CD14-positive monocyte (primary cell): ENCODE results near the gene CSGALNACT2. TPM values are rescaled to one million over a fixed set of nuclear protein-coding genes. Genes with fewer than 3 reads are reported as not detected.

ENCODE experiments used
- DNase-seq, 3 donors: peaks; one replicate each; pipeline ENCODE4 v3.0.0-alpha.2; 2011 to 2022
- H2AFZ ChIP-seq: 2 replicates; pipeline ENCODE4 v1.6.0; 2012; ENCODE audit warnings: mild to moderate bottlenecking, low read depth, low read length, inconsistent platforms; ENCODE audit not compliant: insufficient read depth, poor library complexity, severe bottlenecking
- H3K27ac ChIP-seq, 2 donors: 1 replicate in 1 of 2; 2 replicates in 1 of 2; pipeline ENCODE4 v1.5.1; 2012 to 2013; ENCODE audit warnings: low read length in 2 of 2, control low read depth in 1 of 2, inconsistent platforms in 1 of 2, low read depth in 1 of 2, mild to moderate bottlenecking in 1 of 2
- H3K27me3 ChIP-seq, 2 donors: one replicate each; pipeline versions ENCODE4 v1.6.0 to v1.6.1; 2011 to 2013; ENCODE audit warnings: low read length in 2 of 2; ENCODE audit not compliant: control insufficient read depth in 2 of 2, insufficient read depth in 2 of 2
- H3K36me3 ChIP-seq, 2 donors: replicated peaks in 1 of 2; 1 replicate in 1 of 2; 2 replicates in 1 of 2; pipeline versions ENCODE4 v1.5.1 to v1.6.1; 2012 to 2013; ENCODE audit warnings: low read length in 2 of 2, control low read depth in 1 of 2, inconsistent platforms in 1 of 2, mild to moderate bottlenecking in 1 of 2; ENCODE audit not compliant: insufficient read depth in 2 of 2, control insufficient read depth in 1 of 2
- H3K4me1 ChIP-seq, 2 donors: 1 replicate in 1 of 2; 2 replicates in 1 of 2; pipeline versions ENCODE4 v1.5.1 to v1.6.1; 2012 to 2013; ENCODE audit warnings: low read length in 2 of 2, control low read depth in 1 of 2, inconsistent platforms in 1 of 2, mild to moderate bottlenecking in 1 of 2, moderate library complexity in 1 of 2; ENCODE audit not compliant: insufficient read depth in 2 of 2, control insufficient read depth in 1 of 2
- H3K4me2 ChIP-seq: replicated peaks from 2 replicates; pipeline ENCODE3; 2012; ENCODE audit warnings: low read length, moderate library complexity, mild to moderate bottlenecking; ENCODE audit not compliant: poor library complexity, severe bottlenecking; ENCODE audit errors: extremely low read depth
- H3K4me3 ChIP-seq, 3 experiments: fragments of 200-600 bp in 1 of 3; sonication (generic) in 1 of 3; replicated peaks in 1 of 3; 1 replicate in 2 of 3; 2 replicates in 1 of 3; pipeline ENCODE4 v1.5.1; 2011 to 2013; ENCODE audit warnings: low read length in 3 of 3, mild to moderate bottlenecking in 3 of 3, control low read depth in 2 of 3, low read depth in 2 of 3, inconsistent platforms in 1 of 3, moderate library complexity in 1 of 3
- H3K79me2 ChIP-seq: 2 replicates; pipeline ENCODE4 v1.6.0; 2012; ENCODE audit warnings: mild to moderate bottlenecking, control low read depth, inconsistent platforms, low read length, moderate library complexity; ENCODE audit not compliant: insufficient read depth
- H3K9ac ChIP-seq: 2 replicates; pipeline ENCODE4 v1.6.0; 2017; ENCODE audit warnings: low read length, mild to moderate bottlenecking; ENCODE audit not compliant: insufficient read depth, poor library complexity, severe bottlenecking
- H3K9me3 ChIP-seq, 2 donors: replicated peaks in 1 of 2; 1 replicate in 1 of 2; 2 replicates in 1 of 2; pipeline versions ENCODE4 v1.5.1 to v1.6.1; 2012 to 2013; ENCODE audit warnings: low read length in 2 of 2, control low read depth in 1 of 2; ENCODE audit not compliant: control insufficient read depth in 1 of 2, insufficient read depth in 1 of 2
- H4K20me1 ChIP-seq: 2 replicates; pipeline ENCODE4 v1.6.0; 2012; ENCODE audit warnings: mild to moderate bottlenecking, low read length, control low read depth, moderate library complexity; ENCODE audit not compliant: insufficient read depth
- H3K27ac Mint-ChIP-seq, 7 donors: one replicate each; pipeline ENCODE4 v1.8.0; 2020; ENCODE audit warnings: mild to moderate bottlenecking in 7 of 7, mixed read lengths in 7 of 7, moderate library complexity in 6 of 7, inconsistent platforms in 2 of 7
- H3K27me3 Mint-ChIP-seq, 3 donors: one replicate each; pipeline ENCODE4 v1.8.0; 2021 to 2022; ENCODE audit warnings: low read depth in 3 of 3, mild to moderate bottlenecking in 3 of 3, mixed read lengths in 3 of 3, moderate library complexity in 3 of 3, inconsistent platforms in 1 of 3
- H3K36me3 Mint-ChIP-seq, 2 donors: one replicate each; pipeline ENCODE4 v1.8.0; 2020; ENCODE audit warnings: mixed read lengths in 2 of 2, inconsistent platforms in 1 of 2, mild to moderate bottlenecking in 1 of 2
- H3K4me1 Mint-ChIP-seq: one replicate; pipeline ENCODE4 v1.8.0; 2020; ENCODE audit warnings: mild to moderate bottlenecking, mixed read lengths
- H3K4me3 Mint-ChIP-seq, 2 donors: one replicate each; pipeline ENCODE4 v1.8.0; 2020; ENCODE audit warnings: mild to moderate bottlenecking in 2 of 2, mixed read lengths in 2 of 2, moderate library complexity in 1 of 2
- H3K9me3 Mint-ChIP-seq, 7 donors: one replicate each; pipeline ENCODE4 v1.8.0; 2020 to 2022; ENCODE audit warnings: mixed read lengths in 7 of 7, mild to moderate bottlenecking in 6 of 7, moderate library complexity in 6 of 7, inconsistent platforms in 2 of 7
- WGBS: methylation state at CpG from one replicate; pipeline ENCODE4 v1.1.5; 2013; ENCODE audit warnings: missing lambda C conversion rate; ENCODE audit not compliant: insufficient coverage; 5-methylcytosine and 5-hydroxymethylcytosine counted together
- intact Hi-C, 2 donors: fragments of 100-400 bp; cut with micrococcal nuclease; formaldehyde crosslinking; loops; one replicate each; pipeline versions ENCODE4 v1.15.0 to v1.15.1; 2023
- polyA plus RNA-seq, 3 donors: library from polyadenylated mRNA; depleted of rRNA in 1 of 3; unstranded in 2 of 3; stranded (reverse) in 1 of 3; fragments of 300-500 nt in 2 of 3; fragments of >200 nt in 1 of 3; fragmentation: Illumina TruSeq in 2 of 3; gene quantifications; 1 replicate in 2 of 3; 2 replicates in 1 of 3; pipeline ENCODE4 v1.2.3, GENCODE V29; 2012 to 2021
- TF ChIP-seq, protein P1 (sequence below): fragments of 200-600 bp; IDR thresholded peaks from one replicate; pipeline ENCODE4 v1.8.0; 2022; ENCODE audit warnings: antibody characterized with exemption, mild to moderate bottlenecking

CSGALNACT2 gene
- polyA plus RNA-seq, 3 donors: 43.7 to 80.1 (median 48.2) TPM

DNA sequence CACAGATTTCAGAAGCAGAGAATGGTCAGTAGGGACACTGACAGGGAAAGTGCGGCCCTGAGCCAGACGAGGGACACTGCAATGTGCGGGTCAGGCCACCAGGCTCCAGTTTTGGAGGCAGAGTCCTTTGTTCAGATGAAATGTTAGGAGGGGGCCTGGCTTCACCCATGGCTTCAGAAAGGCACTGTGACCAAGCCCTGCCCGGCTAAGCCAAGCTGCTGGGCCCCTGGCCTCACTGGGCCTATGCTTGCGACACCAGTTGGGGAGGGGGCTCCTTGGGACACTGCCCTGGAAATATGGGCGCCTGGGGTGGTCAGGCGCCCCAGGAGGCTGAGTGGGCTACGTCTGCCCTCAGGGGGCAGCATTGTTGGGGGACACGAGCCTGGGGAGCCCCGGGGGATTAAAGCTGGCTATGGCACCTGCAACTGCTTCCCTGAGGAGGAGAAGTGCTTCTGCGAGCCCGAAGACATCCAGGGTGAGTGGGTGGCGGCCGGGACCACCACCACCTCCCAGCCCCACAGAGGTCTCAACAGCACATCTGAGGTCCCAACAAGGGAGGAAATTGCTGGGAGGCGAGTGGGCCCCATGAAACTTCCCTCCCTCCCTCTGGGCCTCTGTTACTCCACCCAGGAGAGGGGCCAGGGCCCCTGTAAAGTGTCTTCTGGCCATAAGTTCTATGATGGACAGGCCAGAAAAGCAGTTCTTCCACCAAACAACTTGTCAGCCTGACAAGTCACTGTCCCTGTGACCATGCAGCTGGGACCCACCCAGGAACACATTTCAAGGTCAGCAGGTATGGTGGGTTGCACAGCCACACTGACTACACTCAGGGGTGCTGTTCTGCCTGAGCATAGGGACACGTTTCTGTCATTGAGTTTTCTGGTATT is 24.8 kb upstream of the CSGALNACT2 start:
- DNase-seq: no peak
- Mint-ChIP-seq H3K36me3 (no peaks in the 10 kb centered on the region), H3K27me3 (peaks cover 1 to 2% (median 2%) of the 10 kb centered on the region in 3 donors), H3K4me3 (no peak overlapping the region), H3K27ac (peak overlapping the region in 1 of 7 donors; percentile 25), H3K4me1 (peaks cover 20% of the 10 kb centered on the region), H3K9me3 (peaks cover 0 to 2% (median 0%) of the 10 kb centered on the region in 7 donors)
- intact Hi-C loops: no loop called here
- Histone ChIP-seq H3K27ac (no peak overlapping the region), H3K9ac (no peak overlapping the region), H3K36me3 (no peaks in the 10 kb centered on the region), H3K79me2 (no peaks in the 10 kb centered on the region), H3K4me3 (no peak overlapping the region), H4K20me1 (no peaks in the 10 kb centered on the region), H3K4me1 (peaks cover 6 to 25% of the 10 kb centered on the region in 2 donors), H3K4me2 (no peak overlapping the region), H3K9me3 (no peaks in the 10 kb centered on the region), H2AFZ (no peak overlapping the region), H3K27me3 (no peaks in the 10 kb centered on the region)
- 95% methylated on average over 5 of the region's 16 CpGs for WGBS
- TF ChIP-seq, protein P1, sequence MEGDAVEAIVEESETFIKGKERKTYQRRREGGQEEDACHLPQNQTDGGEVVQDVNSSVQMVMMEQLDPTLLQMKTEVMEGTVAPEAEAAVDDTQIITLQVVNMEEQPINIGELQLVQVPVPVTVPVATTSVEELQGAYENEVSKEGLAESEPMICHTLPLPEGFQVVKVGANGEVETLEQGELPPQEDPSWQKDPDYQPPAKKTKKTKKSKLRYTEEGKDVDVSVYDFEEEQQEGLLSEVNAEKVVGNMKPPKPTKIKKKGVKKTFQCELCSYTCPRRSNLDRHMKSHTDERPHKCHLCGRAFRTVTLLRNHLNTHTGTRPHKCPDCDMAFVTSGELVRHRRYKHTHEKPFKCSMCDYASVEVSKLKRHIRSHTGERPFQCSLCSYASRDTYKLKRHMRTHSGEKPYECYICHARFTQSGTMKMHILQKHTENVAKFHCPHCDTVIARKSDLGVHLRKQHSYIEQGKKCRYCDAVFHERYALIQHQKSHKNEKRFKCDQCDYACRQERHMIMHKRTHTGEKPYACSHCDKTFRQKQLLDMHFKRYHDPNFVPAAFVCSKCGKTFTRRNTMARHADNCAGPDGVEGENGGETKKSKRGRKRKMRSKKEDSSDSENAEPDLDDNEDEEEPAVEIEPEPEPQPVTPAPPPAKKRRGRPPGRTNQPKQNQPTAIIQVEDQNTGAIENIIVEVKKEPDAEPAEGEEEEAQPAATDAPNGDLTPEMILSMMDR: no peak

DNA sequence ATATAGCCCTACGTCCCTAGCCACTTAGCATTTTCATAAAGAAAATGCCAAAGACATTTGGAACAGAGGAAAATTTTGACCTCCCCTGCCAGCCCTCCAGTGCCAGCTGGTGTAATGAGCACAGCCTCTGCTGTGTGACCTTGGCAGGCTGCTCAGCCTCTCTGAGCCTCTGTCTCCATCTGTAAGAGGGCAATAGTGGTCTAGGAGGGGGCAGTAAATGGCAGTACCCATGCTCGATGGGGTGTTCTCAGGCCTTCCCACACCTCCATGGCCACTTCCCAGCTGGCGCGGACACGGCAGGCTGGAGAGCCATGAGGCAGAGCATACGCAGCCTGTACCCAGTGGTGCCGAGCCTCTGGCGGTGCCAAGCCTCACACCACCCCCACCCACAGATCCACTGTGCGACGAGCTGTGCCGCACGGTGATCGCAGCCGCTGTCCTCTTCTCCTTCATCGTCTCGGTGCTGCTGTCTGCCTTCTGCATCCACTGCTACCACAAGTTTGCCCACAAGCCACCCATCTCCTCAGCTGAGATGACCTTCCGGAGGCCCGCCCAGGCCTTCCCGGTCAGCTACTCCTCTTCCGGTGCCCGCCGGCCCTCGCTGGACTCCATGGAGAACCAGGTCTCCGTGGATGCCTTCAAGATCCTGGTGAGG is 24.0 kb upstream of the CSGALNACT2 start:
- H3K36me3 Mint-ChIP-seq: no peaks in the 10 kb centered on the region
- peaks cover 0 to 2% (median 0%) of the 10 kb centered on the region in 7 donors for H3K9me3 Mint-ChIP-seq
- Histone ChIP-seq H3K9me3 (no peaks in the 10 kb centered on the region), H3K4me3 (no peak overlapping the region), H4K20me1 (no peaks in the 10 kb centered on the region), H3K36me3 (no peaks in the 10 kb centered on the region), H3K9ac (no peak overlapping the region), H3K27ac (no peak overlapping the region), H3K79me2 (no peaks in the 10 kb centered on the region), H3K27me3 (no peaks in the 10 kb centered on the region), H3K4me1 (peaks cover 6 to 25% of the 10 kb centered on the region in 2 donors), H2AFZ (no peak overlapping the region), H3K4me2 (no peak overlapping the region)
- TF ChIP-seq, protein P1: no peak
- no peak for DNase-seq
- H3K4me3 Mint-ChIP-seq: peak overlapping the region in 1 of 2 donors; percentile 12
- 96% methylated on average over 19 of the region's 24 CpGs for WGBS
- peaks cover 22% of the 10 kb centered on the region for H3K4me1 Mint-ChIP-seq
- intact Hi-C loops: no loop called here
- H3K27ac Mint-ChIP-seq: peak overlapping the region in 1 of 7 donors; percentile 25
- peaks cover 1 to 4% (median 3%) of the 10 kb centered on the region in 3 donors for H3K27me3 Mint-ChIP-seq
